ENCODE results near the gene PATJ. TPM values are rescaled to one million over a fixed set of nuclear protein-coding genes. Genes with fewer than 3 reads are reported as not detected.
A peak's percentile ranks its signal among the peaks of the same experiment; 100 is the strongest.

PATJ gene
- total RNA-seq, 1 donor from 2014 or later = 11.3 TPM

DNA sequence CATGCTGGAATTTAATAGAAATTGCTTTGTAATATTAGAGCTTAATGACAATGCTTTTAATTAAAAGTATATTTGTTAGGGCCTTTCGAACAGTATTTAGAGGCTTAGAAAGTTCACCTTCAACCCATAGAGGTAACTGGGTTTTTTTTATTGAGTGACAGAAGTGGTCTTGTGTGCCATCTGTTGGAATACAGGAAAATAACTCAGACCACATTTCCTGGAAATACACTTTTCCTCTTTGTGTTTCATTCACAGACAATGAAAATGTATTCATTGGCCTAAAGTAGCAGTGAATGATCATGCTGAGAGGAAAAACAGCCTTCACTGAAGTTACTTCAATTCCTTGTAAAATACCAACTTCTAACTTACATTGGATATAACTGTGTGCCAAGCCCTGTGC, 368.8 kb downstream of the PATJ start:
- TF ChIP-seq, protein P1, sequence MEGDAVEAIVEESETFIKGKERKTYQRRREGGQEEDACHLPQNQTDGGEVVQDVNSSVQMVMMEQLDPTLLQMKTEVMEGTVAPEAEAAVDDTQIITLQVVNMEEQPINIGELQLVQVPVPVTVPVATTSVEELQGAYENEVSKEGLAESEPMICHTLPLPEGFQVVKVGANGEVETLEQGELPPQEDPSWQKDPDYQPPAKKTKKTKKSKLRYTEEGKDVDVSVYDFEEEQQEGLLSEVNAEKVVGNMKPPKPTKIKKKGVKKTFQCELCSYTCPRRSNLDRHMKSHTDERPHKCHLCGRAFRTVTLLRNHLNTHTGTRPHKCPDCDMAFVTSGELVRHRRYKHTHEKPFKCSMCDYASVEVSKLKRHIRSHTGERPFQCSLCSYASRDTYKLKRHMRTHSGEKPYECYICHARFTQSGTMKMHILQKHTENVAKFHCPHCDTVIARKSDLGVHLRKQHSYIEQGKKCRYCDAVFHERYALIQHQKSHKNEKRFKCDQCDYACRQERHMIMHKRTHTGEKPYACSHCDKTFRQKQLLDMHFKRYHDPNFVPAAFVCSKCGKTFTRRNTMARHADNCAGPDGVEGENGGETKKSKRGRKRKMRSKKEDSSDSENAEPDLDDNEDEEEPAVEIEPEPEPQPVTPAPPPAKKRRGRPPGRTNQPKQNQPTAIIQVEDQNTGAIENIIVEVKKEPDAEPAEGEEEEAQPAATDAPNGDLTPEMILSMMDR (IDR thresholded peaks at IDR 0.05) = peak; percentile 34
- Mint-ChIP-seq H3K4me3 (ENCODE audit: unreplicated experiment) (no peak overlapping the region), H3K9me3 (ENCODE audit: unreplicated experiment) (no peaks in the 10 kb centered on the region), H3K36me3 (ENCODE audit: unreplicated experiment) (no peaks in the 10 kb centered on the region), H3K27ac (ENCODE audit: unreplicated experiment) (no peak overlapping the region), H3K4me1 (ENCODE audit: unreplicated experiment) (no peaks in the 10 kb centered on the region), H3K27me3 (ENCODE audit: unreplicated experiment) (no peaks in the 10 kb centered on the region)
- no peak for DNase-seq (ENCODE audit: extremely low spot score, unreplicated experiment)

DNA sequence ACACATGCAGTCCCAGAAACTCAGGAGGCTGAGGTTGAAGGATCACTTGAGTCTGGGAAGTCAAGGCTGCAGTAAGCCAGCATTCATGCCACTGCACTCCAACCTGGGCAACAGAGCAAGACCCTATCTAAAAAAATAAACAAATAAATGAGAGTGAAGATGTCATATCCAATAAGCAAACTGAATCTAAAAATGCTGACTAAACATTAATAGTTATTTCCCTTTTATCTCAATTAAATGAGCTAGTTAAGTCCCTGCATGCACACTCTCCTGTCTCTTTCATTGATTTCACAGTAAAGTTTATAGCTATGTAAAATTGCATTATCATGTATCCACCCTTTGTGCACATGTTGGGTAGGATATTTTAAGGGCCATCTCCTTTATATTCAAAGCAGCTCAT, 371.2 kb downstream of the PATJ start:
- TF ChIP-seq, protein P1 (IDR thresholded peaks at IDR 0.05) = no peak
- H3K9me3 Mint-ChIP-seq (ENCODE audit: unreplicated experiment) = no peaks in the 10 kb centered on the region
- H3K4me1 Mint-ChIP-seq (ENCODE audit: unreplicated experiment) = no peaks in the 10 kb centered on the region
- no peak overlapping the region for H3K27ac Mint-ChIP-seq (ENCODE audit: unreplicated experiment)
- H3K4me3 Mint-ChIP-seq (ENCODE audit: unreplicated experiment) = no peak overlapping the region
- no peaks in the 10 kb centered on the region for H3K36me3 Mint-ChIP-seq (ENCODE audit: unreplicated experiment)
- no peak for DNase-seq (ENCODE audit: extremely low spot score, unreplicated experiment)
- H3K27me3 Mint-ChIP-seq (ENCODE audit: unreplicated experiment) = no peaks in the 10 kb centered on the region

- no peak overlapping the region for H3K27ac Mint-ChIP-seq (ENCODE audit: unreplicated experiment)
- no peaks in the 10 kb centered on the region for H3K36me3 Mint-ChIP-seq (ENCODE audit: unreplicated experiment)
- H3K4me3 Mint-ChIP-seq (ENCODE audit: unreplicated experiment) = no peak overlapping the region
- no peaks in the 10 kb centered on the region for H3K27me3 Mint-ChIP-seq (ENCODE audit: unreplicated experiment)
- H3K4me1 Mint-ChIP-seq (ENCODE audit: unreplicated experiment) = peaks cover 6% of the 10 kb centered on the region
- TF ChIP-seq, protein P1 (IDR thresholded peaks at IDR 0.05) = no peak
- DNase-seq (ENCODE audit: extremely low spot score, unreplicated experiment) = no peak
- no peaks in the 10 kb centered on the region for H3K9me3 Mint-ChIP-seq (ENCODE audit: unreplicated experiment)
Observed at GRCh38 chr1:62117018-62117750, 374.9 kb downstream of the PATJ start.

- H3K36me3 Mint-ChIP-seq (ENCODE audit: unreplicated experiment) = no peaks in the 10 kb centered on the region
- no peak overlapping the region for H3K4me3 Mint-ChIP-seq (ENCODE audit: unreplicated experiment)
- TF ChIP-seq, protein P1 (IDR thresholded peaks at IDR 0.05) = no peak
- no peaks in the 10 kb centered on the region for H3K27me3 Mint-ChIP-seq (ENCODE audit: unreplicated experiment)
- H3K9me3 Mint-ChIP-seq (ENCODE audit: unreplicated experiment) = no peaks in the 10 kb centered on the region
- peaks cover 5% of the 10 kb centered on the region for H3K4me1 Mint-ChIP-seq (ENCODE audit: unreplicated experiment)
- no peak overlapping the region for H3K27ac Mint-ChIP-seq (ENCODE audit: unreplicated experiment)
- DNase-seq (ENCODE audit: extremely low spot score, unreplicated experiment) = no peak
Observed at GRCh38 chr1:62126579-62127290, 384.5 kb downstream of the PATJ start.

- no peak overlapping the region for H3K4me3 Mint-ChIP-seq (ENCODE audit: unreplicated experiment)
- H3K4me1 Mint-ChIP-seq (ENCODE audit: unreplicated experiment) = no peaks in the 10 kb centered on the region
- H3K27me3 Mint-ChIP-seq (ENCODE audit: unreplicated experiment) = no peaks in the 10 kb centered on the region
- TF ChIP-seq, protein P1 (IDR thresholded peaks at IDR 0.05) = no peak
- no peaks in the 10 kb centered on the region for H3K36me3 Mint-ChIP-seq (ENCODE audit: unreplicated experiment)
- H3K27ac Mint-ChIP-seq (ENCODE audit: unreplicated experiment) = no peak overlapping the region
- no peak for DNase-seq (ENCODE audit: extremely low spot score, unreplicated experiment)
- no peaks in the 10 kb centered on the region for H3K9me3 Mint-ChIP-seq (ENCODE audit: unreplicated experiment)
Observed at GRCh38 chr1:62128745-62129144, 386.5 kb downstream of the PATJ start.
